ENCODE results near the gene MAGI3. TPM values are rescaled to one million over a fixed set of nuclear protein-coding genes. Genes with fewer than 3 reads are reported as not detected.

The MAGI3 gene
- total RNA-seq, 1 donor from 2014 or later, result 17.6 TPM

- Mint-ChIP-seq H3K4me1 (peaks cover 5% of the 10 kb centered on the region), H3K4me3 (no peak overlapping the region), H3K36me3 (ENCODE audit: low read depth) (peaks cover 11% of the 10 kb centered on the region), H3K9me3 (peaks cover 9% of the 10 kb centered on the region), H3K27me3 (ENCODE audit: low read depth) (no peaks in the 10 kb centered on the region), H3K27ac (ENCODE audit: unreplicated experiment) (no peak overlapping the region)
- TF ChIP-seq CTCF (conservative IDR thresholded peaks at IDR 0.05), result no peak
- DNase-seq (ENCODE audit: low read depth, low spot score), result no peak
These were observed 186.0 kb downstream of the MAGI3 start for GRCh38 chr1:113576271-113576670.

GRCh38 chr1:113579256-113580018, 189.1 kb downstream of the MAGI3 start:
- Mint-ChIP-seq H3K27me3 (ENCODE audit: low read depth) (no peaks in the 10 kb centered on the region), H3K36me3 (ENCODE audit: low read depth) (peaks cover 4% of the 10 kb centered on the region), H3K9me3 (no peaks in the 10 kb centered on the region), H3K4me1 (peaks cover 5% of the 10 kb centered on the region), H3K27ac (ENCODE audit: unreplicated experiment) (no peak overlapping the region), H3K4me3 (no peak overlapping the region)
- TF ChIP-seq CTCF (conservative IDR thresholded peaks at IDR 0.05), result no peak
- DNase-seq (ENCODE audit: low read depth, low spot score), result no peak

GRCh38 chr1:113581323-113581722, 191.0 kb downstream of the MAGI3 start:
- H3K9me3 Mint-ChIP-seq, result no peaks in the 10 kb centered on the region
- H3K36me3 Mint-ChIP-seq (ENCODE audit: low read depth), result peaks cover 8% of the 10 kb centered on the region
- H3K27ac Mint-ChIP-seq (ENCODE audit: unreplicated experiment), result no peak overlapping the region
- DNase-seq (ENCODE audit: low read depth, low spot score), result no peak
- H3K4me1 Mint-ChIP-seq, result peaks cover 5% of the 10 kb centered on the region
- no peak overlapping the region for H3K4me3 Mint-ChIP-seq
- TF ChIP-seq CTCF (conservative IDR thresholded peaks at IDR 0.05), result no peak
- H3K27me3 Mint-ChIP-seq (ENCODE audit: low read depth), result no peaks in the 10 kb centered on the region

GRCh38 chr1:113582084-113582483, 191.8 kb downstream of the MAGI3 start:
- Mint-ChIP-seq H3K27me3 (ENCODE audit: low read depth) (no peaks in the 10 kb centered on the region), H3K4me1 (peaks cover 3% of the 10 kb centered on the region), H3K36me3 (ENCODE audit: low read depth) (peaks cover 8% of the 10 kb centered on the region), H3K27ac (ENCODE audit: unreplicated experiment) (no peak overlapping the region), H3K4me3 (no peak overlapping the region), H3K9me3 (no peaks in the 10 kb centered on the region)
- no peak for TF ChIP-seq CTCF (conservative IDR thresholded peaks at IDR 0.05)
- DNase-seq (ENCODE audit: low read depth, low spot score), result no peak

GRCh38 chr1:113587475-113587874, 197.2 kb downstream of the MAGI3 start:
- Mint-ChIP-seq H3K36me3 (ENCODE audit: low read depth) (peaks cover 6% of the 10 kb centered on the region), H3K9me3 (no peaks in the 10 kb centered on the region), H3K27me3 (ENCODE audit: low read depth) (no peaks in the 10 kb centered on the region), H3K4me1 (no peaks in the 10 kb centered on the region), H3K27ac (ENCODE audit: unreplicated experiment) (no peak overlapping the region), H3K4me3 (no peak overlapping the region)
- TF ChIP-seq CTCF (conservative IDR thresholded peaks at IDR 0.05), result no peak
- no peak for DNase-seq (ENCODE audit: low read depth, low spot score)

Data from neural crest cell (in vitro differentiated cells).